Superior temporal gyrus (tissue), 1 donor: ENCODE measurements around the gene TNIK.

ENCODE experiments used
- DNase-seq: peaks from one replicate; pipeline ENCODE4 v3.0.0-alpha.2; 2016; ENCODE audit errors: extremely low spot score

TNIK gene

DNA sequence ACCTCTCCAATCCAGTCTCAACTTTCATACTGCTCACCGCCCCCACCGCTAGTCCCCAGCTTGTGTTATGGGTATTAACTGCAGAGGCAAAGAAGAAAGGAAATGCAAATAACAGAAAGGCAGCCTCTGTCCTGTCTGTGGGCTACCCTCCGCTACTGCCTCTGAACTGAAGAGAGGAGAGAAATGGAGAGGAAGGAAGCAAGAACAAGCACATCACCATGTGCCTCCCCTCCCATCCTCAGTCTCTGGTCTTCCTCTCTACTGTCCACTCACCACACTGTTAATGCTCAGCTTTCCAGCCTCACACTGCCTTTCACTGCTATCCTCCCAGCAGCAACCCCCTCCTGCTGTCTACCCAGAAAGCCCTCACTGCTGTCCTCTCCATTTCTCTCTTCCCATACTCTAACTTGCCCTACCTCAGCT lies 294.7 kb downstream of the TNIK start:
- DNase-seq: no peak

DNA sequence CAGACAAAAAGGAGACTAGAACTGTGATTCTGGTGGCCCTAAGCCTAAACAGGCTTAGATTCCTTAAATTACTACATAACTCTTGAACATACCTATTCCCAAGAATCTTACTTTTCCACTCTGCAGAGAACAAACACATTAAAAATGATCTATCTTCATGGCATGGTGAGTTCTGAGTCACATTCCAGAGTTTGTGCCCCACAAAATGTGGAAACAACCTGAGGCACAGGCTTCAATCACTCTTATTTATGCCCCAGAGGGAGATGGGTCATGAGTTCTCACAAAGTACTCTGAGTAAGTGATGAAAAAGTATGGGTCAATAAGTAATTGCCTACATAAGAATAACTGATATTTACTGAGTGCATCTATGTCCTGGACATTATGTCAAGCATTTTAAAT lies 296.1 kb downstream of the TNIK start:
- no peak for DNase-seq

DNA sequence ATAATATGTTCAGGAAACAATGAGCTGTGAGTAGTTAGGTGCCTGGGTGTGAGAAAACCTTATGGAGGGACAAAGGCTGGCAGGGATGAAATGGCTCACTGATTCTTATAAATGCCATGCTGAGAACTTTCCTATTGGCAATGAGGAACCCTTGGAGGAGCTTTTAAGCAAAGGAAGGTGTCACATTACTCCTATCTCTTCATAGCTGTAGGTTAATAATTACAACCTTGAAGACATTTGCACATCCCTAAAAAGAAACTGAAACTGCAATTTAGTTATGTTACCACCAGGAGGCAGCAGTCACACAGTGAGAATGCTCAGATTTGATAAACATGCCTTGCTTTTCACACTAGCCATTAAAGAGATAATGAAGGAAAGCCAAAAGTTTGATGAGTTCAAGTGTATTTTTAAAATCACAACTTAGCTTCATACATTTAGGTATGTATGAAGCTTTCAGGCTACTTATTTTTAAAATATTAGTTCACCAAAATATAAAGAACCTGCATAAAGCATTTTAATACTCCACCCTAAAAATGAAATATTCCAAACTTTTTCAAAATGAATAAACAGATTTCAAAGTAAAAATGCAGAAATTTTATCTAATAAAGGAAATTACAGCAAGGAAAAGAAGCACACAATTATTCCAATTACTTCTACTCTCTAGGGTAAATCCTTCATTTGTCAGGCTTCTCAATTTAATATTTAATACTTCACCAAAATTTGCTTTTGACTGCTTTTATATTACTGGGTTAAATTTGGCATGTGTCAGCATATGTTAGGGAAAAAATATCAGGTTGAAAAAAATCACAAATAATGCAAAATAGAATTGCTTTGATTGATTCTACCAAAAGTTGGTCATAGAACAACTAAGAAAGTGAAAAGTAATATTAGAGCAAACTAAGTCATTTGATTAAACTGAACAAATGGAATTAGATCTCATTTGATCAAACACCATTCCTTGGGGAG lies 296.8 kb downstream of the TNIK start:
- no peak for DNase-seq

DNA sequence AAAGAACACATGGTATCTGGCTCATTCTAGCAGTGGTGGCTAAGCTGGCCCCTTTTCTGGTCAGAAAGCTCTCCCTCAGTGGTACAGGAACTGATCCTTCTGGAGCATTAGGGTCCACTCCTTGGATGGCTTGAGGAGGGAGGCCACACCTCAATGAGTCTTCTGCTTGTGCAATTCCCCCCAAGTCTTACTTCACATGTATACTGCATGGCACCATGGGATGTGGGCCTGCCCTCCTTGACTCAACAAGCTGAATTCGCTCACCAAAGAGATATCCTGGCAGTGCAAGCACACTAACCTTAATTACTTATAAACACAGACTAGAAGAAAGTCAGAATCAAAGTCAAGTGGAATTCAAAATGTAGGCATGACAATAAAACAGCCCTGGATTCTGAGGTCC lies 299.9 kb downstream of the TNIK start:
- no peak for DNase-seq

DNA sequence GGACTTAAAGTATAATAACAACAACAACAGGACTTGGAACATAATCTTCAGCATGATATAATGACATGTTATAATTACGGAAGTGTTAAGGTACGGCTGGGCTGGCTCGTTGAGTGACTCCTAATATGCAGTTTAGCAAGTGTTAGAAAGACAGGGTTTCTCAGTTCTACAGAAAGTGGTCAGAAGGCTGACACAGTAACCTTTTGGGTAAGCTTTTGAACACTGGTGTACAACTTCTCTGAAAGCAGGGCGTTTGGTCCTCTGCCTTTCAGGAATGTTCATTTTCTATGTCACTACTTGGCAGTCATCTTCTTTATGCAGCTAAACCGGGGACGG lies 300.4 kb downstream of the TNIK start:
- DNase-seq: peak; percentile 69

DNA sequence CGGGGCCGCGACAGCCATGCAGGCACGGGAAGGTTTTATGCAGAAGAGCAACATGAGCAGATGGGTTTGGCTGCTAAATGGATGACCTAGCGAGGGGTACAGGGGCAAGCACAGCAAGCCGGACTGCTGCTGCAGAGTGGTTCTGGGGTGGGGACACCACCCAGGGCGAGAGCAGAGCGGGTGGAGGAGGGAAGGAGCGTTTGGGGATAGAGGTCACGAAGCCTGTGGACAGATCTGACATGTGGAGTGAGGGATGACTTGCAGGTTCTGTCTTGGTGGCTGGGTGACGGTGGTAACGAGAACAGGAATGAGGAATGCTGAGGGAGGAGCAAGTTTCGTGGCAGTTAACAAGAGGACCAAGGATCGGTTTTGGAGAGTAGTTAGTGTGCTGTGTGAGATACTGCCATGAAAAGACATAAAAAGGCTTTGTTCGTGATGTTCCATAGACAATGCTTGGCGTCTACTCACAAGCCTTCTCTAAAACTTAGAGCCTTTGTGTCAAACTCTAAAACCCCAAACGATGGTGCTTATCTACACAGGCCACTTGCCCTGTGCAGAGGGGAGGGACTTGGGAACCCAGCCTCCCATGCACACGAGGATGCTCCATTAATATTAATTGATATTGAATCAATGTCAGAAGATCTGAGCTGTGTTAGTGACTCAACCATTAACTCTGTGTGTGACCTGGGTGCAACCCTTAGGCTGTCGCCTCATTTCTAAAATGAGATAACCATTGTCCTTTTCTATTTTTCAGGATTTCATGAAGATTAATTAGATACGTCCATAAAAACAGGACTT lies 301.0 kb downstream of the TNIK start:
- peak; percentile 89 for DNase-seq

DNA sequence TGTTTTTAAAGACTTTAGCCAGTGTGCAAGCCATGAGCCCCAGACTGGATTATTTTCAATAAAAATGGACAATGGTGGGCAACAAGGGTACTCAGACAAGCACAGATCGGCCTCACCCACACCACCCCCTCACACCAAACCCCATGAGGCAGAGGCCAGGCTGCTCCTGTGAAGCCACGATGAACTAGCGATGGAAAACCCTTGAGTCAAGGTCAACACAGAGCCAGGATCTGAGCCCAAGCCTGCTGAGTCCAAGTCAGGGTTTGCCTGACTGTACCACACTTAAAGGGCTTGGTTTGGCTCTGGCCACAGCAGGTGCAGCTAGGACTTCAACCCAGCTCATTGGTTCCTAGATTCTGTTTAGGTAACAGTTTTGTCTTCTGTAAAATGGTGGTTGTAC lies 302.2 kb downstream of the TNIK start:
- DNase-seq: no peak

DNA sequence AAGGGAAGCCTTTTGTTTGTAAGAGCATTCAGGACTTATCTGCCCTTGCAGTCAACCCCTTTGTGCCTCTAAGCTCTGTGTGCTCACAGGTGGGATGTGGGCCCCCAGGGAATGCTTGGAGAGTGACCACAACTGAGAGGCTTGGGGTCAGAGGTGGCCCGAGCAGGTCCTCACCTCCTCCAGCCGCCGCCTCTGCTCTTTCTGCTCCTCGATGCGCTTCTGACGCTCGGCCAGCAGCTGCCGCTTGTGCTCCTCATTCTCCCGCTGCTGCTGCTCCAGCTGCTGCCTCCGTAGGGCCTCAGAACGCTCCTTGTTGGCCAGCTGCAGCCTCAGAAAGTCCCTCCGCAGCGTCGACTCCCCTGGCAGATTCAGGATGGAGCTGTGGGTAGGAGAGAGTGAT lies 302.9 kb downstream of the TNIK start:
- DNase-seq: peak; percentile 71

DNA sequence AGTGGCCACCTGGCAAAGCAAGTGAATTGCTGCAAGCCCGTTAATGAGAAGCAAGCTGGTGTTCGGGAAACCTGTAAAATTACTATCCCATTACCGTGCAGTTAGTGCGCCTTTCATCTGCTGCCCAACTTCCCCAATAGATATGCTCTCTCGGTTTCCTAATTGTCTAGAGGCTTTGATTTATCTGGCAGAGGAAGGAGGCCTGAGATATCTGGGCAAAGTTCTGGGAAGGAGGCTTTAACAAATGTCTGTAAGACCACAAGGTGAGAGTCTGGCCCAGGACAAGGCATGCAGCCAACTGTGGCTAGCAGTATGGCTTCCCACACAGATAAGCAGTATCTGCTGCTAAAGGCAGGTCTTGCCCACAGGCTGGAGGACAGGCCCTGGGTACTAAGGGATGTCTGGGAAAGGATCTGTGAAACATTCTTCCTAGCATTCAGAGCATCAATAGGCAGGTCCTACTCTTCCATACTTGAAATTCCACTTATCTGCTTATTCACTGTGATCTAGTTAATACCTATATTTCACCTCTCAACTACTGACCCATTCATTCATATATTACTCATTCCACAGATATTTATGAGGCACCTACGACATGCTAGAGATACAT lies 303.7 kb downstream of the TNIK start:
- no peak for DNase-seq

DNA sequence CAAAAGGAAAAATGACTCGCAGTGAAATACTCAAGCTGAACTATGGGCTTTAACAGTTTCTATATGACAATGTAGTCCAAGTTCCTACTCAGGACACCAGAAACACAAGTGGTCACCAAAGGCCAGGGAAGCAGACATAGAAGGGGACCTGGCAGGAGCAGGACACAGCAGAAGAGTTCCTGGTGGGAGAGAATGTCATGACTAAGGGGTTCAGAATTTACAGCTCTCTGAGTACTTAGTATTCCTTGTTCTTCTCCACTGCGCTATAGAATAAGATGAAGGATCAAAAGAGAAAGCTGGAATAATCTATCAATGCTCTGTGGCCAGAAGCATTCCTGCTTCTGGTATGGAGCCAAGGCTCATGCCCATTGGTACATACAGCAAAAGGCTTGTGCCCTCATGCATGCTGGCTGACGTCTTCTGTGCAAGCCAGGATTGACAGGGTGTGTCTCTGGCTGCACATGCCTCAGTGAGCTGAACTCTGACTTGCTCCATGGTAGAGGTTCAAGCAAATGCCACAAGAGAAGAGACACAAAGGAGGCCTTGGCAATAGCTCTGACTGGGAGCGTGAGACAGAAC lies 305.0 kb downstream of the TNIK start:
- DNase-seq: no peak

DNA sequence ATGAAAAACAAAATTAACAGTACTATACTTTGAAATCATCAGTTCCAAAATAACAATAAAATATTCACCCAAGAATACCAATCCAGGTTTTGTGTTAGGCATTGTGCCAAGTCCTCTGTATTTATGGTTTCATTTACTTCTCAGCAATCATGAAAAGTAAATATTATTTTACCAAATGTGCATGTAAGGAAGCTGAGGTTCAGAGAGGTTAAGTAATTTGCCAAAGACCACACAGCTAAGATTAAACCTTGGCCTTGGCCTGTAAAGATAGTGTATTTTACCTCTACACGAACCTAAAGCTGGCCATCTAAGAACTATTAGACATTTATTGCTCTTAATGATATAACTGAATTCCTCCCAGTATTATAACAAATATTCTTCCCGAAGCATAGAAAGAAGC lies 309.3 kb downstream of the TNIK start:
- no peak for DNase-seq

DNA sequence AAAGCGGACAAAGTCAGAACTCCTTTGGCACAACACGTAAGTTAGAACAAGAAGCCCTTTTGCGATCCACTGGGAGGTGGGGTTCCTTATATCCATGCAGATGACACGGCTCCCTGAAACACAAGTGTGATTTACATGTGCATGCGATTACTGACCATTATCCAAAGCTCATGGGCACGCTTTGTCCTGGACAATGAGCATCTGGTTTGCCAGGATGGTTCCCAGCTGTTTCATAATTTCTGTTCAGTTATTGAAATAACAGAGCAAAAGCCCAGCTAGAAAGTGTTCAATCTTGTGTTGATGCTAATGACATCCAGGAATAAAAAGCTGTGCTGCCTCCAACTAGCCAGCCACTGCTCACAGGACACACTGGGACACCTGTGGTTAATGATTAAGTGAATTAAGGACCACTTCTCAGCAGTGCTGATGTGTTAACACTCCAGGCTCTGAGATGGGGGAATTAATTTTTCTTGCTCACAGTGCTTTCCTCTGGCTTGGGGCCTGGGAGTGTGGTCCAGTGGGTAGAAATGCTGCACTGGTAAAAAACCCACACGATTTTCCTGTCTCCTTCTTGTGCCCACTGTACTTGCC lies 310.6 kb downstream of the TNIK start:
- DNase-seq: no peak

DNA sequence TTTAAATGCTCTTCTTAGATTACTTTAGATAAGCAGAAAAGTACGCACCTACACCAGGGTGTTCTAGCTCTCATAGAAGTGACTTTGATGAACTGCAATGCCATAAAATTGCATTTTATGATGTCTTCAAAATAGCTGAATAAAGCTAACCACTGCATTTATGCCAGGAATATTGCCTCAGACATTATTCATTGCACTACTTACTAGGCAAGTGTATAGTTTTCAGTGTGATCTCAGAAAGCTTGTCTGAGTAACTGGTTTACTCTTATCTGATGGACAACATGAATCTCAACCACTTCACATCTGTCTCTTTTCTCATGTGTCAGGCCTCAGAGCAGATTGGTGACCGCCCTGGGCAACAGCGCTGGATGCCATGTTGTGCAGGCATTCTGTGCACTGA lies 314.4 kb downstream of the TNIK start:
- no peak for DNase-seq

DNA sequence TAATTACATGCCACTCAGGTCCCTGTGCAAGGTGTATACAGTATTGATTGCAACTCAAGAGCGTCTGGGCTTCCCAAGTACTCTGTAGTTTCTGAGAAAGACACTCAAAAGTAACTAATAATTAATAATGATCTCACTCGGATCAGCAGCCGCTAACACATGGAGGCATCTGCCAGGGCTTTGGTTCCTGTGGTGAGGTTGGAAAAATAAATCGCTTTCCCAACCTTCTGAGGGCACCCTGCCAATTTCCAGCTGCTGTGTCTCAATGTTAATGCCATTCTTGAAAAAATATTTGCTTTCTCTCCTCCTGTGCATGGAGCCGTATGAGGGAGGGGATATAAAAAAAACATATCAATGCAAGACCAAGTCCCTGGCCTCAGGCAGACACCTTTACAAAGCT lies 317.2 kb downstream of the TNIK start:
- DNase-seq: no peak

DNA sequence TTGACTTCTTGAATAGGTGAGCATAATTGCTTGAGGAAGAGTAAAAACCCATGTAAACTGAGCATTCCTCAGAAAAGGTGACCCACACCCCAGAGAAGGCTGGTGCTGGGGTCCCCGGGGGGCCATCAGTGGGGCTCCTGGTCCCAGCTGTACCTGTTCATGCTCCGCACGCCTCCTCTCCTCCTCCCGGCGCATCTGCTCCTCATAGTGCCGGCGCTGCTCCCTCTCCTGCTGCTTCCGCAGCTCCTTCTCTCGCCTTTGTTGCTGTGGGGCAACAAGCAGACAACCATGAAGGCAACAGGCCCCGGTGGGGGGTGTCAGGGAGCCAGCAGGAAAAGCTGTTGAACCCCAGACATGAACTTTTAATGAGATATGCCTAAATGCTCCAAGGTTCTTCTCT lies 320.0 kb downstream of the TNIK start:
- DNase-seq: no peak

DNA sequence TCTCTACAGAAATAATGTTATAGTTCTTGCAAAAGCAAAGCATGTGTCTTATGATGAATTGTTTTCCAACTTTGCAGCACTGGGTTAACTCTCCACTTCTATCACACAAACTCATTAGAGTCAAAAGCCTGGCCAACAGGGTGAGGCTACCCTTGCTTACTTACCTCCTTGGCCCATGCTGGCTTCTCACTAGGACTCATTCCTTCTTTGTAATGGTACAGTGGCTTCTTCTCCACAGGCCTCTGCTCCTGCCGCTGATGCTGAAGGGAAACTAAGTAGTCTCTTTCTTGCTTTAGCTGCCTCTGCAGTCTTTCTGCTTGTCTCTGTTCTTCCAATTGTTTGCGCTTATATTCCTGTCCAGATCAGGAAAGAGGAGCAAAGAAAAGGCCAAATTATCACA lies 322.2 kb downstream of the TNIK start:
- no peak for DNase-seq

DNA sequence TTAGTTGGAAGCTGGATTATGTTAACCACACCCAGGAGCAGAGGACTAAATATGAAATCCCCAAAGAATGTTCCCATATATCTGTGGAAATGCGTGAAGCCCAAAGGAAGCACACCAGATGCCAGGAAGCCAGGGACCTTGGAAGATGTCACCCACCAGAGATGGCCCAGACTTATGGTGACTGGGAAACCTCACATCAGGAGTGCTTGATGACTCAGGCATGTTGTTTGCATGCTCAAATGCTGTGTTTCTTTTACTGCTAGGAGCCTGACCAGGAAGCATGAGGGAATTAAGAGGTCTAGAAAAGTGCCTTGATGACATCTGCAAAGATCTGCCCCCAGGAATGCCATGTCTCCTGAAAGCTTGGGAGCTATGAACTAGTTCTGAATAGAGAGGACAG lies 324.7 kb downstream of the TNIK start:
- DNase-seq: no peak

DNA sequence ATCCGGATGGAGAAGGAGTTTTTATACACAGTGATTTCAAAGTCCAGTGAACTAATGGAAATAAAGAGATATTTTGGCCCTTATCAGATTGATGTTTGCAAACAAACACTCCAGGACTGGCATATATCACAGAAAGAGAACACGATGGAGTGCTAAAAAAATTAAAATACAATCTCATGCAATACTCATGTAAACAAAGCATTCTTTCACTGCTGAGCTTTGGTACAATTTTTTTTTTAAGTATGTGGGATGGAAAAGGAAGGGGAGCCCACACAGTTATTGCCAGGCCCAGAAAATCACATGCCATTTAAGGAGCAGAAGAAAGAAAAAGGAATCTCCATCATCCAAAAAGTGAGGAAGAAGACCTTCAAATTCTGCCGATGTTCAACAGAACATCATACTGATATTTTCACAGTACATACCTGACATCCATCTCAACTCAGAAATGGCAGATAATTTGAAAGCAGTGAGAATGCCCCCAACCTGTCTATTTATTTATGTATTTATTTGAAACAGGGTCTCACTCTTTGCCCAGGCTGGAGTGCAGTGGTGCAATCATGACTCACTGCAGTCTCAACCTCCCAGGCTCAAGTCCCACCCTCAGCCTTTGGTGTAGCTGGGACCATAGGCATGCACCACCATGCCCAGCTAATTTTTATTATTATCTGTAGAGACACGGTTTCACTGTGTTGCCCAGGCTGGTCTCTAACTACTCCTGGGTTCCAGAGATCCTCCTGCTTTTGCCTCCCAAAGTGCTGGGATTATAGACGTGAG lies 326.2 kb downstream of the TNIK start:
- no peak for DNase-seq

DNA sequence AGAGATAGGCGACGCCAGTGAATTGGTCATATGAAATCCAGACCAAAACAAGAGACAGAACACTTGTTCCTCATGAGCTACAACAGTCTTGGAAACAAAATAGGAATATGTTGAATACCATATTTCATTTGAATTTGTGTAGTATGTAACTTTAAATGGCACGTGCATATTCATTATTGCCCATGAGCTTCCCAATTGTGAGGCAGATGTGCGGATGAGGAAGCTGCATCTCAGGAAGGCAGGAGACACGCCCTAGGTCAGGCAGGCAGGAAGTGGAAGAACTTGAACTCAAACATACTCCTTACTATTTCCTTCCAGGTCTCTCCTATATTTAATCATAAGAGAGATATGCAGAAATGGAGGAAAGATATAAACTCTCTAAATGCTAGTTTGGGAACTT lies 326.9 kb downstream of the TNIK start:
- no peak for DNase-seq

DNA sequence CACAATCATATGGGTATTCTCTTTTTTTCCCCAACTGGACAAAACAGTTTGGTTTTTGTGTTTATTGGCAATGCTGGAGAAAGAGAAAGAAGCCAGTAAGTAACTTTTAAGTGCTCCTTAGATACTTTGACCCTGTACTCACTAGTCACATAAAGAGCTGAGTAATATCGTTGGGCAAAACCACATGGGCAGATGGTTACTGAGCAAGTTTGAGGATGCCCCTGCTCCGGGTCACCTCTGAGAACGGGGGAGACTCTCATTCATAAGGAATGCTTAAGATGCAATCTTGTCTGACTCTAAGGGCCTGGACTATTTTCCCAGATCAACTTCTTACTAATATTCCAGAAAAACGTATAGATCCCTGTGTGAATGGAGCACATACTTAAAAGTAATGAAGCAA lies 327.3 kb downstream of the TNIK start:
- DNase-seq: no peak

DNA sequence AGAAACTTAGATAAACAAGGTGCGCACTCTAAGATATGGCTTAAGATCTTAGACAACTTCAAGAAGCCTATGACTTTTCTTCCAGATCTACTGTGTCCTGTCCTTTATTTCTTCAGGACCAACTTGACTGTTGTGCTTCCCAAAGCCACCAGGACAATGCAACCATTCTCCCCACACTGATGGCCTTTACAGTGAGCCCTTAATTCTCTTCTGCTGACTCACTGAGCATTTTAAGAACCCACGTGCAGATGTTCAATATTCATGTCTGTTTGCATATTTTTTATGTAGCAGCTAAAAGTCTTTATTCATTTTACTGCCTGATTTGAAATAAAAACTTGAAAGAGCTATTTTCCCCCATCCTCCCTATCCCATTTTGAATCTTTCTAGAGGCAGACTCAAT lies 330.4 kb downstream of the TNIK start:
- no peak for DNase-seq
